Neural cell (in vitro differentiated cells): ENCODE measurements around the gene GPANK1. TPM values are rescaled to one million over a fixed set of nuclear protein-coding genes. Genes with fewer than 3 reads are reported as not detected.

ENCODE experiments used
- H2AFZ ChIP-seq: fragments of 200-600, 300-800 bp; sonication (generic), shearing (Covaris generic); 2 replicates; pipeline ENCODE4 v1.6.0; 2014; ENCODE audit warnings: low read depth, mild to moderate bottlenecking, antibody characterized with exemption, low read length, moderate library complexity
- H3F3A ChIP-seq: fragments of 200-600 bp; shearing (Covaris generic); 2 replicates; pipeline ENCODE4 v1.6.1; 2016; ENCODE audit warnings: mild to moderate bottlenecking, moderate library complexity, mixed read lengths, antibody characterized with exemption, low read length; ENCODE audit not compliant: insufficient read depth, poor library complexity, severe bottlenecking
- H3K27ac ChIP-seq: fragments of 200-600, 300-800 bp; sonication (generic), shearing (Covaris generic); 2 replicates; pipeline ENCODE4 v1.5.1; 2014; ENCODE audit warnings: mild to moderate bottlenecking, low read length, moderate library complexity
- H3K27me3 ChIP-seq: fragments of 300-800, 200-600 bp; sonication (generic), shearing (Covaris generic); 2 replicates; pipeline ENCODE4 v1.6.0; 2014; ENCODE audit warnings: mild to moderate bottlenecking, low read depth, low read length, moderate library complexity; ENCODE audit not compliant: insufficient read depth
- H3K36me3 ChIP-seq: fragments of 300-800, 200-600 bp; sonication (generic), shearing (Covaris generic); 2 replicates; pipeline ENCODE4 v1.5.1; 2014; ENCODE audit warnings: mild to moderate bottlenecking, antibody characterized with exemption, low read length, moderate library complexity; ENCODE audit not compliant: insufficient read depth
- H3K4me2 ChIP-seq: fragments of 300-800, 200-600 bp; sonication (generic), shearing (Covaris generic); 2 replicates; pipeline ENCODE4 v1.6.0; 2014; ENCODE audit warnings: mild to moderate bottlenecking, low read length
- H3K4me3 ChIP-seq: fragments of 300-800, 200-600 bp; sonication (generic), shearing (Covaris generic); 2 replicates; pipeline ENCODE4 v1.5.1; 2014; ENCODE audit warnings: mild to moderate bottlenecking, low read length, moderate library complexity
- H3K79me2 ChIP-seq: fragments of 200-600 bp; shearing (Covaris generic); replicated peaks from 2 replicates; pipeline ENCODE4 v1.6.0; 2014; ENCODE audit warnings: mild to moderate bottlenecking, low read length, moderate library complexity; ENCODE audit not compliant: insufficient read depth
- H3K9ac ChIP-seq: fragments of 300-800, 200-600 bp; sonication (generic), shearing (Covaris generic); 2 replicates; pipeline ENCODE4 v1.6.1; 2016; ENCODE audit warnings: mild to moderate bottlenecking, low read length, mixed read lengths
- H3K9me2 ChIP-seq: fragments of 200-600 bp; shearing (Covaris generic); 2 replicates; pipeline ENCODE4 v1.6.1; 2016; ENCODE audit warnings: mild to moderate bottlenecking, low read length, mixed read lengths; ENCODE audit not compliant: insufficient read depth
- H3K9me3 ChIP-seq: fragments of 200-600, 300-800 bp; sonication (generic), shearing (Covaris generic); 2 replicates; pipeline ENCODE4 v1.6.1; 2016; ENCODE audit warnings: mild to moderate bottlenecking, mixed run types, low read length, moderate library complexity, mixed read lengths
- H4K20me1 ChIP-seq: fragments of 200-600 bp; shearing (Covaris generic); 2 replicates; pipeline ENCODE4 v1.6.1; 2016; ENCODE audit warnings: mild to moderate bottlenecking, mixed run types; ENCODE audit not compliant: insufficient read depth
- EP300 ChIP-seq: fragments of 450-650 bp; conservative IDR thresholded peaks from 2 replicates; pipeline ENCODE4 v1.6.1; 2014; ENCODE audit warnings: antibody characterized with exemption, mild to moderate bottlenecking, moderate library complexity; ENCODE audit not compliant: poor library complexity, severe bottlenecking
- EZH2 ChIP-seq: fragments of 200-600, 300-800 bp; shearing (Covaris generic), sonication (generic); IDR thresholded peaks from 2 replicates; pipeline ENCODE4 v1.6.1; 2014; ENCODE audit warnings: antibody characterized with exemption, low read length, borderline replicate concordance, mild to moderate bottlenecking; ENCODE audit not compliant: insufficient read depth, poor library complexity, severe bottlenecking
- MXI1 ChIP-seq: fragments of 450-650 bp; conservative IDR thresholded peaks from 2 replicates; pipeline ENCODE4 v1.6.1; 2014; ENCODE audit warnings: antibody characterized with exemption, mild to moderate bottlenecking; ENCODE audit not compliant: poor library complexity, severe bottlenecking
- POLR2AphosphoS5 ChIP-seq: IDR thresholded peaks from 2 replicates; pipeline ENCODE4 v1.6.1; 2012
- RAD21 ChIP-seq: fragments of 450-650 bp; conservative IDR thresholded peaks from 2 replicates; pipeline ENCODE4 v1.6.1; 2014; ENCODE audit warnings: antibody characterized with exemption, mild to moderate bottlenecking, moderate library complexity
- SMC3 ChIP-seq: fragments of 450-650 bp; conservative IDR thresholded peaks from 2 replicates; pipeline ENCODE4 v1.6.1; 2014; ENCODE audit warnings: antibody characterized with exemption, mild to moderate bottlenecking, moderate library complexity; ENCODE audit not compliant: poor library complexity
- TAF1 ChIP-seq: IDR thresholded peaks from 2 replicates; pipeline ENCODE4 v1.6.1; 2012; ENCODE audit warnings: low read depth
- polyA plus RNA-seq: library from polyadenylated mRNA; depleted of rRNA; stranded (reverse); fragments of >200 nt; gene quantifications from 2 replicates; pipeline ENCODE4 v1.2.3, GENCODE V29; 2014
- TF ChIP-seq, protein P1 (sequence below): fragments of 450-650 bp; IDR thresholded peaks from 2 replicates; pipeline ENCODE4 v1.5.1; 2014; ENCODE audit warnings: antibody characterized with exemption, mild to moderate bottlenecking, moderate library complexity; ENCODE audit not compliant: poor library complexity, severe bottlenecking
- TF ChIP-seq, protein P2 (sequence below): IDR thresholded peaks from 2 replicates; pipeline ENCODE4 v1.6.1; 2012; ENCODE audit warnings: borderline replicate concordance

GPANK1 gene
- polyA plus RNA-seq, 1 donor from 2014 or later: 18.4 TPM

DNA sequence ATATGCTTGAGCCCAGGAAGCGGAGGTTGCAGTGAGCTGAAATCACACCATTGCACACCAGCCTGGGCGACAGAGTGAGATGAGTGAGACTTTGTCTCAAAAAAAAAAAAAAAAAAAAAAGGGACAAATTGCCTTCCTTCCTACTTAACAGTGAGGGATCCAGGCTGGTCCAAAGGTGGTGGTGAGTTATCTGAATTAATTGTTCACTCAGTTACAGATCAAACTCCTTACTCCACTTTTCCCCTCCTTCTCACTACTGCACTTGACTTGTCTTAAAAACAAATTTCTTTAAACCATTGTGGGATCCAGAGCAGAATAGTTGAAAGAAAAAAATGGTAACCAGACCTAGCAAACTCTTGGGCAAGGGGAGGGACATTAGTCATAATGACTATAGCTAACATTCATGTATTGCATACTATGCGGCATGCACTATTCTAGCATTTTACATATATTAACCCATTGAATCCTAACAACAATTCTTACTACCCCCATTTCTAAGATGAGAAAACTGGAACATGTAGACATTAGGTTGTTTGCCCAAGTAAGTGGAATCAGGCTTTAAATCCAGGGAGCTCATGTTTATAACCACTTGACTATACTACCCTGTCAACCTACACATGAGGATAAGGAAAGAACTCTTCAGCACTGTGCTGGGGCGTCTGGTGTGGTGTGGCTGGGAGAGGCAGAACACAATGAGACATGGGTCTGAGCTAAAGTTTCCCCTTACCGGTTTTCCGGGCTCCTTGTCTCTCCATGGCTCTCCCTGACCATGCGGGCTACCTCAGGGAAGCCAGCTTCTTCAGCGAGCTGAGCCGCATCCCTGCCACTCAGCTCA lies 1.5 kb downstream of the GPANK1 start:
- no peaks in the 10 kb centered on the region for H3K27me3 ChIP-seq
- peak overlapping the region; percentile 81 for H3K9ac ChIP-seq
- no peak overlapping the region for H3K27ac ChIP-seq
- TF ChIP-seq EZH2 (no peak), POLR2AphosphoS5 (no peak), RAD21 (no peak), TAF1 (no peak)
- peak overlapping the region; percentile 68 for H3K4me2 ChIP-seq
- no peaks in the 10 kb centered on the region for H3K36me3 ChIP-seq
- no peaks in the 10 kb centered on the region for H3F3A ChIP-seq
- H3K79me2 ChIP-seq: peaks cover 50% of the 10 kb centered on the region
- no peak overlapping the region for H2AFZ ChIP-seq
- peak overlapping the region; percentile 88 for H3K4me3 ChIP-seq
- H4K20me1 ChIP-seq: no peaks in the 10 kb centered on the region
- H3K9me2 ChIP-seq: no peaks in the 10 kb centered on the region
- no peaks in the 10 kb centered on the region for H3K9me3 ChIP-seq

DNA sequence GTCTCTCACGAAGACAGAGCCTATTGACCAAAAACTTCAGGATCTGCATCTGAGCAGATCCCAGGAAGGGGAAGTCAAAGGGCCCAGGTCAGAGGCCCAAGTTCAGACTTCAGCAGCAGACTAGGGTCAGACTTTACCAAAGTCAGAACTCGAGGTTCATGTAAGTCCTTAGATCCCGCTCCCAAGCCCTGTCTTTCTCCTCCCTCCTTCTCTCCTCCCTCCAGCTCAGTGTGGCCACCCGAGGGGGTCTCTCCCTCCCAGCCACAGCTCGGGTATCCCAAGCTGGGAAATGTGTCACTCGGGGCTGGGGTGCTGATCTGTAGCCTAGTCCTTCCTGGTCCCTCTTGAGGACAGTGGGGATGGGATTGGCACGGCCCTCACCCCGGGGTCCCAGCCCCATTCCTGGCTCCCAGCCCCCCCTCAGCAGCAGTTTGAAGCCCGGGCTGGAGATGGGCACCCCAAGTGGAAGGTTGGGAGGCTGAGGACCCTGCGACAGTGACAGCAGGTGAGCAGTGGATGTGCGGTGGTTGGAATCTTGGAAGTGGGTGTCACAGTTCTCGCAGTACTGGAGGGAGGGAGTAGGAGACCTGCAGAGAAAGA lies 2.6 kb downstream of the GPANK1 start:
- TF ChIP-seq MXI1 (no peak), RAD21 (no peak), POLR2AphosphoS5 (no peak), EZH2 (no peak), EP300 (no peak), TAF1 (no peak), SMC3 (no peak)
- TF ChIP-seq, protein P1, sequence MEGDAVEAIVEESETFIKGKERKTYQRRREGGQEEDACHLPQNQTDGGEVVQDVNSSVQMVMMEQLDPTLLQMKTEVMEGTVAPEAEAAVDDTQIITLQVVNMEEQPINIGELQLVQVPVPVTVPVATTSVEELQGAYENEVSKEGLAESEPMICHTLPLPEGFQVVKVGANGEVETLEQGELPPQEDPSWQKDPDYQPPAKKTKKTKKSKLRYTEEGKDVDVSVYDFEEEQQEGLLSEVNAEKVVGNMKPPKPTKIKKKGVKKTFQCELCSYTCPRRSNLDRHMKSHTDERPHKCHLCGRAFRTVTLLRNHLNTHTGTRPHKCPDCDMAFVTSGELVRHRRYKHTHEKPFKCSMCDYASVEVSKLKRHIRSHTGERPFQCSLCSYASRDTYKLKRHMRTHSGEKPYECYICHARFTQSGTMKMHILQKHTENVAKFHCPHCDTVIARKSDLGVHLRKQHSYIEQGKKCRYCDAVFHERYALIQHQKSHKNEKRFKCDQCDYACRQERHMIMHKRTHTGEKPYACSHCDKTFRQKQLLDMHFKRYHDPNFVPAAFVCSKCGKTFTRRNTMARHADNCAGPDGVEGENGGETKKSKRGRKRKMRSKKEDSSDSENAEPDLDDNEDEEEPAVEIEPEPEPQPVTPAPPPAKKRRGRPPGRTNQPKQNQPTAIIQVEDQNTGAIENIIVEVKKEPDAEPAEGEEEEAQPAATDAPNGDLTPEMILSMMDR: no peak
- TF ChIP-seq, protein P2, sequence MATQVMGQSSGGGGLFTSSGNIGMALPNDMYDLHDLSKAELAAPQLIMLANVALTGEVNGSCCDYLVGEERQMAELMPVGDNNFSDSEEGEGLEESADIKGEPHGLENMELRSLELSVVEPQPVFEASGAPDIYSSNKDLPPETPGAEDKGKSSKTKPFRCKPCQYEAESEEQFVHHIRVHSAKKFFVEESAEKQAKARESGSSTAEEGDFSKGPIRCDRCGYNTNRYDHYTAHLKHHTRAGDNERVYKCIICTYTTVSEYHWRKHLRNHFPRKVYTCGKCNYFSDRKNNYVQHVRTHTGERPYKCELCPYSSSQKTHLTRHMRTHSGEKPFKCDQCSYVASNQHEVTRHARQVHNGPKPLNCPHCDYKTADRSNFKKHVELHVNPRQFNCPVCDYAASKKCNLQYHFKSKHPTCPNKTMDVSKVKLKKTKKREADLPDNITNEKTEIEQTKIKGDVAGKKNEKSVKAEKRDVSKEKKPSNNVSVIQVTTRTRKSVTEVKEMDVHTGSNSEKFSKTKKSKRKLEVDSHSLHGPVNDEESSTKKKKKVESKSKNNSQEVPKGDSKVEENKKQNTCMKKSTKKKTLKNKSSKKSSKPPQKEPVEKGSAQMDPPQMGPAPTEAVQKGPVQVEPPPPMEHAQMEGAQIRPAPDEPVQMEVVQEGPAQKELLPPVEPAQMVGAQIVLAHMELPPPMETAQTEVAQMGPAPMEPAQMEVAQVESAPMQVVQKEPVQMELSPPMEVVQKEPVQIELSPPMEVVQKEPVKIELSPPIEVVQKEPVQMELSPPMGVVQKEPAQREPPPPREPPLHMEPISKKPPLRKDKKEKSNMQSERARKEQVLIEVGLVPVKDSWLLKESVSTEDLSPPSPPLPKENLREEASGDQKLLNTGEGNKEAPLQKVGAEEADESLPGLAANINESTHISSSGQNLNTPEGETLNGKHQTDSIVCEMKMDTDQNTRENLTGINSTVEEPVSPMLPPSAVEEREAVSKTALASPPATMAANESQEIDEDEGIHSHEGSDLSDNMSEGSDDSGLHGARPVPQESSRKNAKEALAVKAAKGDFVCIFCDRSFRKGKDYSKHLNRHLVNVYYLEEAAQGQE: no peak
- Histone ChIP-seq H3K79me2 (peaks cover 50% of the 10 kb centered on the region), H3K27me3 (no peaks in the 10 kb centered on the region), H2AFZ (no peak overlapping the region), H3K9ac (no peak overlapping the region), H3F3A (no peaks in the 10 kb centered on the region), H3K4me2 (no peak overlapping the region), H3K9me3 (no peaks in the 10 kb centered on the region), H3K36me3 (no peaks in the 10 kb centered on the region), H3K9me2 (no peaks in the 10 kb centered on the region), H3K4me3 (no peak overlapping the region), H4K20me1 (no peaks in the 10 kb centered on the region), H3K27ac (no peak overlapping the region)
